LNCAP (cell line): Measurements from ENCODE around the gene NR1H3.

Source experiments
- CTCF ChIP-seq: fragments of 450-650 bp; IDR thresholded peaks from 2 replicates; pipeline ENCODE4 v1.5.1; 2017; ENCODE audit warnings: mild to moderate bottlenecking

NR1H3 gene

DNA sequence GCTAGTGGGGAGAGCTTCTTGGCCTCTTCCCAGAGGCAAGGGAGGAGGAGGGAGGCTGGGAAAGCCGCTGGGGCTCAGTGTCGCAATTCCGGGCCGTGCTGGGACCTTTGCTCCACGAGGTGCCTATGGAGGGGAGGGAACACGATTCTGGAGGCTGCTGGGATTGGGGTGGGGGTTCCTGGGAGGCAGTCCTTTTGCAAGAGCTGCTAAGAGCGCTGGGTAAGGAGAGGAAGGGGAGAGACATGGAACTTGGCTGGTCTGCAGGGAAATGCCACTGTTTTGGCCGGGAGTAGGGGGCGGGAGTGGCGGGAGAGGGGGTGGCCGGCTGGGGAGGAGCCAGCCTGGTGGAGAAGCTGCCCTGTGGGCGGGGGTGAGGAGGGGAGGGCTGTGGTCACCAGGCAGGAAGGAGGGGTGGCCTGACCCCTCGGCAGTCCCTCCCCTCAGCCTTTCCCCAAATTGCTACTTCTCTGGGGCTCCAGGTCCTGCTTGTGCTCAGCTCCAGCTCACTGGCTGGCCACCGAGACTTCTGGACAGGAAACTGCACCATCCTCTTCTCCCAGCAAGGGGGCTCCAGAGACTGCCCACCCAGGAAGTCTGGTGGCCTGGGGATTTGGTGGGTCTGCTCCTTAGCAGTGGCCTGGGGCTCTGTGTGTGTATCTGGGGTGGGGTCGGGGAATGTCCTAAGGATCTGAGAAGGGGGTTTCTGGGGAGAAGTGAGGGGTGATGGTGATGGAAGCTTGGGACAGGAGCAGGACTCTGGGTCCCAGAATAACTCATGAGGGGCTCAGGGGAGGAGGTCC is at the start of gene NR1H3:
NR1H3 (plus strand) TSS at position 480 of the 800 bp plus-strand sequence. CDS start 1,221 bp downstream, outside the sequence.
- TF ChIP-seq CTCF = no peak

DNA sequence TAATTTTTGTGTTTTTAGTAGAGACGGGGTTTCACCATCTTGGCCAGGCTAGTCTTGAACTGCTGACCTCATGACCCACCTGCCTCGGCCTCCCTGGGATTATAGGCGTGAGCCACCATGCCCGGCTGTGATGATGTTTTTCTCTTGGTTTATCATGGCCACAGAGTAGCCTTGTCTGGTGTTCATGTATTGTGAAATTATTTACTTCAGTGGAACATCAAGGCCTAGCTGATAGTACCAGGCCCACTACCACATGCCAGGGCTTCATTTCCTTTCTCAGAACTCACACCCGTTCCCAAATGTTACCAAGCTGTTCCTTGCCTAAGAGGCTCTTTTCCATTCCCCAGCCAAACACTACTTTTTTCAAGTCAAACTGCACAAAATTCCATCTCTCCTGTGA is 49.2 kb upstream of the NR1H3 start:
- no peak for TF ChIP-seq CTCF

GRCh38 chr11:47212938-47213337 is 44.9 kb upstream of the NR1H3 start:
- no peak for TF ChIP-seq CTCF

DNA sequence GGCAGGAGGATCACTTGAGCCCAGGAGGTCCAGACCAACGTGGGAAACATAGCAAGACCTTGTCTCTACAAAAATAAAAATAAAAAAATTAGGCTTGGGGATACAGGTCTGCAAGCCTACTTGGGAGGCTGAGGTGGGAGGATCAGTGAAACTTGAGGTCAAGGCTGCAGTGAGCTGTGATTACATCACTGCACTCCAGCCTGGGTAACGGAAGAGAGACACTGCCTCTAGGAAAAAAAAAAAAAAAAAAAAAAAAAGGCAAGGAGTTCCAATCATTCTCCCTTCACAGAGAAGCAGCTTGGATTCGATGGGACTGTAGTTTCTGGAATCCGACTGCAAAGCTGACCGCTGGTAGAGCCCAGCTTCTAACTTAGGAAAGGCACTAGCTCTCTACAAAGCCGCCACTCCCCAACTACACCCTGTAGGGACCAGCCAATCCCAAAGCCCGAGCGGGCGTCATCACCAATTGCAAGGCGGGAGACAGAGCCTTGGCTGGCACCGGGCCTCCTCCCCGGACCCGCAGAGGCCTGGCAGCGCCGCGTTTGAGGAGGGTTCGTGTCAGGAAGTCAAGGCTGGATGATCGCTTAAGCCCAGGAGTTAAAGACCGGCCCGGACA is 43.7 kb upstream of the NR1H3 start:
- TF ChIP-seq CTCF = no peak

- TF ChIP-seq CTCF = no peak
Observed at GRCh38 chr11:47215366-47215910, 42.4 kb upstream of the NR1H3 start.

GRCh38 chr11:47216121-47216798 is 41.5 kb upstream of the NR1H3 start:
- TF ChIP-seq CTCF = no peak

GRCh38 chr11:47220401-47220821 is 37.4 kb upstream of the NR1H3 start:
- TF ChIP-seq CTCF = no peak
